Fibroblast of lung (primary cell): ENCODE measurements around the gene PTGES2. TPM values are rescaled to one million over a fixed set of nuclear protein-coding genes. Genes with fewer than 3 reads are reported as not detected.

Experiments
- DNase-seq, 2 donors: peaks; one replicate each; pipeline versions ENCODE4 v3.0.0 to v3.0.0-alpha.2; 2010; ENCODE audit warnings: low read depth in 2 of 2
- H2AFZ ChIP-seq: 2 replicates; pipeline ENCODE4 v1.5.1; 2012; ENCODE audit warnings: low read length, control low read depth, inconsistent platforms
- H3K27ac ChIP-seq: 2 replicates; pipeline ENCODE4 v1.5.1; 2011; ENCODE audit warnings: low read length, control low read depth; ENCODE audit not compliant: insufficient read depth
- H3K27me3 ChIP-seq: 2 replicates; pipeline ENCODE4 v1.5.1; 2011; ENCODE audit warnings: mild to moderate bottlenecking, low read length; ENCODE audit not compliant: control insufficient read depth, insufficient read depth
- H3K36me3 ChIP-seq: 2 replicates; pipeline ENCODE4 v1.5.1; 2011; ENCODE audit warnings: low read length; ENCODE audit not compliant: control insufficient read depth, insufficient read depth
- H3K4me1 ChIP-seq: 2 replicates; pipeline ENCODE4 v1.5.1; 2011; ENCODE audit warnings: low read length; ENCODE audit not compliant: control insufficient read depth, insufficient read depth; ENCODE audit errors: extremely low read depth
- H3K4me2 ChIP-seq: 2 replicates; pipeline ENCODE4 v1.5.1; 2011; ENCODE audit warnings: low read length, control low read depth; ENCODE audit not compliant: insufficient read depth; ENCODE audit errors: extremely low read depth
- H3K4me3 ChIP-seq, 4 experiments: fragments of 200-600 bp in 1 of 4; sonication (generic) in 1 of 4; replicated peaks in 1 of 4; 2 replicates each; pipeline ENCODE4 v1.5.1; 2011 to 2016; ENCODE audit warnings: low read length in 4 of 4, low read depth in 3 of 4, mild to moderate bottlenecking in 3 of 4, control low read depth in 2 of 4, inconsistent platforms in 1 of 4, mixed read lengths in 1 of 4; ENCODE audit not compliant: insufficient read depth in 1 of 4; ENCODE audit errors: control extremely low read depth in 1 of 4
- H3K79me2 ChIP-seq: 2 replicates; pipeline ENCODE4 v1.5.1; 2012; ENCODE audit warnings: mild to moderate bottlenecking, low read length, inconsistent platforms; ENCODE audit not compliant: control insufficient read depth, insufficient read depth
- H3K9ac ChIP-seq: 2 replicates; pipeline ENCODE4 v1.5.1; 2011; ENCODE audit warnings: mild to moderate bottlenecking, low read length, control low read depth; ENCODE audit not compliant: insufficient read depth
- H3K9me3 ChIP-seq: 2 replicates; pipeline ENCODE4 v1.5.1; 2012; ENCODE audit warnings: low read depth, low read length; ENCODE audit not compliant: control insufficient read depth, insufficient read depth
- H4K20me1 ChIP-seq: 2 replicates; pipeline ENCODE4 v1.5.1; 2011; ENCODE audit warnings: low read length; ENCODE audit not compliant: control insufficient read depth, insufficient read depth; ENCODE audit errors: extremely low read depth
- EZH2 ChIP-seq: IDR thresholded peaks from 2 replicates; pipeline ENCODE4 v1.5.1; 2012; ENCODE audit warnings: low read length, control low read depth, mild to moderate bottlenecking; ENCODE audit errors: missing control alignments
- polyA plus RNA-seq, 2 donors: library from polyadenylated mRNA; depleted of rRNA in 1 of 2; stranded (reverse) in 1 of 2; unstranded in 1 of 2; fragments of >200 nt; gene quantifications; 2 replicates each; pipeline ENCODE4 v1.2.1, GENCODE V29; 2011 to 2012; ENCODE audit warnings: missing spikeins in 1 of 2
- total RNA-seq: library from RNA; depleted of rRNA; stranded (reverse); fragments of >200 nt; gene quantifications from 2 replicates; pipeline ENCODE4 v1.2.1, GENCODE V29; 2014
- TF ChIP-seq, protein P1 (sequence below), 2 donors: IDR thresholded peaks in 1 of 2; conservative IDR thresholded peaks in 1 of 2; 1 replicate in 1 of 2; 2 replicates in 1 of 2; pipeline ENCODE4 v1.5.1; 2011 to 2012; ENCODE audit warnings: low read length in 2 of 2, control low read depth in 1 of 2, inconsistent platforms in 1 of 2, low read depth in 1 of 2, mild to moderate bottlenecking in 1 of 2

The PTGES2 gene
- total and polyA plus RNA-seq, 2 donors (not counting 1 experiment from before 2014, with no cell fraction given), result 44.8 to 57.6 TPM

DNA sequence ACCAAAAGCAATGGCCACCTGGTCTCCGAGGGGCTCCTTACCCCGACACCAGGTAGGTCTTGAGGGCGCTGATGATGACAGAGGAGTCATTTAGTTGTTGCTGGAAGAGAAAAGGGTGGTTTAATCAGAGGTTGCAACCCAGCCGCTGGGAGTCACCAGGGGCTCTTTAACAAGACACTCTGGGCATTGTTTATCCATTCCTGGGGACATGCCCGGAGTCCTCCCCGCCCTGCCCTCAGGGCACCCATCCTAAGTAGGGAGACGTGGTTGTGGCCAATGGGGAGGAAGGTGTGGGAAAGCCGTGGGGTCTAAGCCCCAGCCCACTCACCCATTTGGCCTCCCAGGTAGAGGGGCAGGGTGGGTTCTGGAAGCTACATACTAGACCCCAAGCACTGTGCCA is 3.1 kb downstream of the PTGES2 start:
- Histone ChIP-seq H3K27me3 (no peaks in the 10 kb centered on the region), H3K9me3 (no peaks in the 10 kb centered on the region), H3K4me3 (no peak overlapping the region), H4K20me1 (no peaks in the 10 kb centered on the region), H3K4me2 (no peak overlapping the region), H3K4me1 (peaks cover 13% of the 10 kb centered on the region), H3K9ac (no peak overlapping the region), H3K79me2 (peaks cover 10% of the 10 kb centered on the region), H3K27ac (no peak overlapping the region), H3K36me3 (peaks cover 12% of the 10 kb centered on the region), H2AFZ (no peak overlapping the region)
- DNase-seq, result no peak
- TF ChIP-seq, protein P1, sequence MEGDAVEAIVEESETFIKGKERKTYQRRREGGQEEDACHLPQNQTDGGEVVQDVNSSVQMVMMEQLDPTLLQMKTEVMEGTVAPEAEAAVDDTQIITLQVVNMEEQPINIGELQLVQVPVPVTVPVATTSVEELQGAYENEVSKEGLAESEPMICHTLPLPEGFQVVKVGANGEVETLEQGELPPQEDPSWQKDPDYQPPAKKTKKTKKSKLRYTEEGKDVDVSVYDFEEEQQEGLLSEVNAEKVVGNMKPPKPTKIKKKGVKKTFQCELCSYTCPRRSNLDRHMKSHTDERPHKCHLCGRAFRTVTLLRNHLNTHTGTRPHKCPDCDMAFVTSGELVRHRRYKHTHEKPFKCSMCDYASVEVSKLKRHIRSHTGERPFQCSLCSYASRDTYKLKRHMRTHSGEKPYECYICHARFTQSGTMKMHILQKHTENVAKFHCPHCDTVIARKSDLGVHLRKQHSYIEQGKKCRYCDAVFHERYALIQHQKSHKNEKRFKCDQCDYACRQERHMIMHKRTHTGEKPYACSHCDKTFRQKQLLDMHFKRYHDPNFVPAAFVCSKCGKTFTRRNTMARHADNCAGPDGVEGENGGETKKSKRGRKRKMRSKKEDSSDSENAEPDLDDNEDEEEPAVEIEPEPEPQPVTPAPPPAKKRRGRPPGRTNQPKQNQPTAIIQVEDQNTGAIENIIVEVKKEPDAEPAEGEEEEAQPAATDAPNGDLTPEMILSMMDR (conservative IDR thresholded peaks at IDR 0.05 in 1 of 2, IDR thresholded peaks at IDR 0.05 in 1 of 2; ENCODE audit: low read depth in 1 of 2, low read length in 2 of 2), result no peak
- no peak for TF ChIP-seq EZH2

DNA sequence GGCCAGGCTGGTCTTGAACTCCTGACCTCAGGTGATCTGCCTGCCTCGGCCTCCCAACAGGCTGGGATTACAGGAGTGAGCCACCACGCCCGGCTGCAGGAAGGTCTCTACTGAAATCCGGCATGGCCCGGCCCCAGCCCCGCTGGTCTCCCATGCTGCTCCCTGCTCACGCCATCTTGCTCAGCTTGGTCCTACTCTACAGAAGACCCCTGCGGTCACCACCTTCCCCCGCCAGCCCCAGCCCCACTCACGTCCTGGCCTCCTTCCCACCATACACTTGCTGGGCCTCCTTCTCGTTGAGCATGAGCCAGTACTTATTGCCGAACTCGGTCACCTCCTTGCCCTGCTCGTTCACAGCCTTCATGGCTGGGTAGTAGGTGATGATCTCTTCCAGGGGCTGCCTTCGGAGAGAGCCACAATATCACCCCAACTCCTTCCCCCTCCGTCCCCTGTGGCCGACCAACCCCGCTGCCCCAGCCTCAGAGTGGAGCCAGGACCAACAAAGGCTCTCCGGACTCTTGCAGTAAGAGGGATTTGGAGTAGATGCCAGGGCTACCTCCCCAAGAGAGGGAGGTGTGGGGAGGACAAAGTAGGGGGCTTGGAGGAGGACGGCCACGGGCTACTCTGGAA is 4.0 kb downstream of the PTGES2 start:
- H3K4me1 ChIP-seq, result peaks cover 8% of the 10 kb centered on the region
- H2AFZ ChIP-seq, result no peak overlapping the region
- peaks cover 12% of the 10 kb centered on the region for H3K36me3 ChIP-seq
- TF ChIP-seq, protein P1 (conservative IDR thresholded peaks at IDR 0.05 in 1 of 2, IDR thresholded peaks at IDR 0.05 in 1 of 2; ENCODE audit: low read depth in 1 of 2, low read length in 2 of 2), result no peak
- no peak for TF ChIP-seq EZH2
- peaks cover 10% of the 10 kb centered on the region for H3K79me2 ChIP-seq
- no peak overlapping the region for H3K9ac ChIP-seq
- no peaks in the 10 kb centered on the region for H4K20me1 ChIP-seq
- H3K27ac ChIP-seq, result no peak overlapping the region
- H3K27me3 ChIP-seq, result no peaks in the 10 kb centered on the region
- DNase-seq, result no peak
- H3K4me2 ChIP-seq, result no peak overlapping the region
- H3K4me3 ChIP-seq, result no peak overlapping the region
- no peaks in the 10 kb centered on the region for H3K9me3 ChIP-seq

DNA sequence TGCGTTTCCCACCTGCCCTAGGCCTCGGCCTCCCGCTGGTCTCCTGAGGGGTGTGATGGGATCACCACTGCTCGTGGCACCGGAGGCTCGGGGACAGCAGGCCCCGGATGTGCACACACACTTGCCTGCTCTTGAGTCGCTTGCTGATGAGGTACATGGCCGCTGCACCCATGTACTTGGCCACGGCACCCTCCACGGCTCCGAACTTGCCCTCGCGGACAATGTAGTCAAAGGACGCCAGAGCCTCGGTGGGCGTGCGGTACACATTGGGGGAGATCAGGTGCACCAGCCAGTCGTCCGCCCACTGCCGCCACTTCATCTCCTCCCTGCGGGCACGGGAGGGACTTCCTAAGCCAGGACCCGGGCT is 4.7 kb downstream of the PTGES2 start:
- Histone ChIP-seq H3K9ac (no peak overlapping the region), H3K9me3 (no peaks in the 10 kb centered on the region), H3K4me2 (no peak overlapping the region), H2AFZ (no peak overlapping the region), H3K4me3 (no peak overlapping the region), H3K27me3 (no peaks in the 10 kb centered on the region), H3K79me2 (peaks cover 10% of the 10 kb centered on the region), H3K27ac (no peak overlapping the region), H3K4me1 (peaks cover 11% of the 10 kb centered on the region), H3K36me3 (peaks cover 12% of the 10 kb centered on the region), H4K20me1 (no peaks in the 10 kb centered on the region)
- no peak for DNase-seq
- TF ChIP-seq, protein P1 (conservative IDR thresholded peaks at IDR 0.05 in 1 of 2, IDR thresholded peaks at IDR 0.05 in 1 of 2; ENCODE audit: low read depth in 1 of 2, low read length in 2 of 2), result no peak
- no peak for TF ChIP-seq EZH2
